HG02840 (cell line): Measurements from ENCODE around the gene UNC79.

Source experiments
- ATAC-seq: cut with Tn5 transposase; IDR thresholded peaks from one replicate; pipeline ENCODE4 v1.9.1; 2021; ENCODE audit warnings: mild to moderate bottlenecking, moderate library complexity, moderate number of reproducible peaks; ENCODE audit not compliant: unreplicated experiment, low FRiP score

UNC79 gene

DNA sequence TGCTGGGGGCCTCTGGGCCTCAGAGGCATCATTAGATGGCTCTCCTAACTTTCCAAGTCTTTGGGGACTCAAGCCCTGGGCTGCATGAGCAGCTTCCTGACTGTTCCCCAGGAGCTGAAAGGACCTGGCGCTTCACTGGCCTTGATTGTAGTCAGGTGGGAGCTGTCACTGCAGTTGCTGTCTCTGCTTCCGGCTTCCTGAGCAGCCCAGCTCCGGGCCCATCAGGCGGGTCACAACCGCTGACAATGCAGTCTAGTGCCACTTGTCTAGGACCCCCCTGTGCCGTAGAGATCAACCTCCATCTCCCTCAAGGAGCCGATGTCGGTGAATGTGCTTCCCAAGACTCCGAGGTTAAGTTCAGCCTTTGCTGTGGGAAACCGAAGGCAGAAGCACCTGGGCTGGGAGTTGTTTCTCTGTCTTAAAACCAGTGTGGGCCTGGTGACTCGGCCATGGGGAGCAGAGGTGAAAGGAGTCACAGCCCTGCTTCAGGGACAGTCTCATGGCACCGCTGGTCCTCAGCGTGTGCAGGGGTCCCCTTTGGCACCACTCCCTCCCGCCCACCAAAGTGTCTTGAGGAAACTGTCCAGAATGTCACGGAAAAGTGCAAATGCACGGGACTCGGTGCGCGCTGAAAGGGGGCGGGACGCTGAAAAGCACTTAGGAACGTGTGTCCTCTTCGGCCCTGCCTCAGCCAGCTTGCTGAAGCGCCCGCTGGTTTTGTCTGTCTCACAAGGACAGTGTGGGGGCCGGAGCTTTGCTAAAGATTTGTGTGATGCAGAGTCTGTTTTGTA, 312.7 kb downstream of the UNC79 start:
- ATAC-seq = no peak

DNA sequence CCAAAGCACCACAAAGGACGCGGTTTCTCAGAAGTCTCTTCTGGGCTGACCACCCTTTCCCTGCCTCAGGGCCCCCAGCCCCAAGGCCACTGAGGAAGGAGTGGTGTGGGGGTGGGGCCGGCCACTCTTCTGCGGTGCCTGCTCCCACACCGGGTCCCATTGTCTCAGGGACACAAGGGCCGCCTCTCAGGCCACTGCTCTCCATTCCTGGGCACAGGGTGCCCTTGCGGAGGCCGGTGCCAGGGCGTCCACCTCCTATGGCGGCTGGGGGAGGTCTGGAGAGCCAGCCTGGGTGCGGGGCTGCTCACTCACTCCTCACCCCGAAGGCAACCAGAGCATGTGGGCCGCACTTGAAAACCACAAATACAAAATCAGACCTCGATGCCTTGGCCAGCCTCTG, 313.4 kb downstream of the UNC79 start:
- ATAC-seq = no peak

DNA sequence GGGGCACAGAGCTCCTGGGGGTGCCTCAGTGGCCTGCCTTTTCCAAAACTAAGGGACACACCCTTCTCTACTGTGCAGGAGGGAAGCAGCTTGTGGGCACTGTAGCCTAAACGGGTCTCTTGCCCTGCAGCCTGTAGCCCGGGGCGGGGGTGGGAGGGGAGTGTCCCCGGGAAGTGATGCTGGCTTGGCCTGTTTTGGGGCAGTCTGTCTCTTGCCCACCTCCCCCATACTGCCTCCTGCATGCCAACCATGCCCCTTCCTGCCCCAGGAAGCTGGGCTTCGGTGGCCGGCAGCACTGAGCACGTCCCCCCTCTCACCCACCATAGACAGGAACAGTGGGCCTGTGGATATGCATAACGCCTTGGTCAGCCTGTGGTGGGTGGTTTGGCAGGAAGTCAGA, 314.1 kb downstream of the UNC79 start:
- no peak for ATAC-seq

DNA sequence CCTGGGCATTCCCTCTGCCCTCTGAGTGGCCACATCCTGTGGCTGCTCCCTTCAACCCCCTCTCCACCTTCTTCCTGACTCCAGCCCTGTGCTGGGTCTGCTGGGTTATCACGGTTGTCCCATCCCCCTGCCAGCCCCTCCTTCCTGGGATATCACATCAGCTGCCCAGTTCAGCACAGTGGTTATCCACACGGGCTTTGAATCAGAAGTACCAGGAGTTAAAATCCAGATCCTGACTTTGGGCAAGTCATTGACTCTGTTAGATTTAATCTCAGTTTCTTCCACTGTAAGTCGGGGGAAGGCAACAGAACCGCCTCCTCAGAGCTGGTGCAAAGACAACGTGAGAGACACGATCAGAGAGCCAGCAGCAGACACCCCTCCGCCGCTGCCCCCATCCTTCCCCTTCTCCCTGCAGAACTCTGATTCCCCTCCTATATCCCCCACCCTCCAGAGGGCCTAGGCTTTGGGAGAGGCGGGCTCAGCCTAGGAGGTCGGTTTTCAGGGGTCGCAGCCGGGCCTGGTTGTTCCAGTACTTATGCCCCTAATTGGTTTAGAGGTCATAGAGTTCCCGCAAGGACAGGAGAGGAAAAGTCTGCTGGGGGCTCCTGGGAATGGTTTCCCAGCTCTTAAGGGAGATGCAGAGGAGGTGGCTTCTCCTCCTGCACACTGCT, 315.0 kb downstream of the UNC79 start:
- ATAC-seq = no peak

DNA sequence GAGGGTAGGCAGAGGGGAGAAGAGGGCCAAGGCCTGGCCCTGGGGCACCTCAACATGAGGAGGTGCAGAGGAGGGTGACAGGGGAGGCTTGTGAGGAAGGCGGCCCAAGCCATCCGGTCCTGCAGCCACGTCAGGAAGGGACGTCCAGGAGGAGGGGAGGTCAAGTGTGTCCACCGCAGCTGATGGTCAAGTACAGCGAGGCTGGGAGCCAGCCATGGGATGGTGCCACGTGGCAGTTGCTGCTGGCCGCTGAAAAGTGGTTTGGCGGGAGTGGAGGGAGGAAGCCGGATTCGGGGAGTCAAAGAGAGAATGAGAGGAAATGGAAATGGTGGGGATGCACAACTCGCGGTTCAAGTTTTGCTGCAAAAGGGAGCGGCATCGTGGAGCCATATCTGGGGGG, 316.4 kb downstream of the UNC79 start:
- no peak for ATAC-seq

DNA sequence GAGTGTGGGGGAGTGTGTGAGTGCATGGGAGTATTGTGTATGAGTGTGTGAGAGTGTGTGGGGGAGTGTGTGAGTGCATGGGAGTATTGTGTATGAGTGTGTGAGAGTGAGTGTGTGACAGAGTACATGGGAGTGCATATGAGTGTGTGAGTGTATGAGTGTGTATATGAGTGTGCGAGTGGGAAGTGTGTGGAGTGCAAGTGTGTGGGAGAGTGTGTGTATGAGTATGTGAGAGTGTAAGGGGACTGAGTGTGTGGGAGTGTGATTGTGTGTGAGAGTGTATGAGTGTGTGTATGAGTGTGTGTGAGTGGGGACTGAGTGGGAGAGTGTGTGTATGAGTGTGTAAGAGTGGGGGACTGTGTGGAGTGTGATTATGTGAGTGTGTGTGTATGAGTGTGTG, 316.8 kb downstream of the UNC79 start:
- ATAC-seq = no peak

DNA sequence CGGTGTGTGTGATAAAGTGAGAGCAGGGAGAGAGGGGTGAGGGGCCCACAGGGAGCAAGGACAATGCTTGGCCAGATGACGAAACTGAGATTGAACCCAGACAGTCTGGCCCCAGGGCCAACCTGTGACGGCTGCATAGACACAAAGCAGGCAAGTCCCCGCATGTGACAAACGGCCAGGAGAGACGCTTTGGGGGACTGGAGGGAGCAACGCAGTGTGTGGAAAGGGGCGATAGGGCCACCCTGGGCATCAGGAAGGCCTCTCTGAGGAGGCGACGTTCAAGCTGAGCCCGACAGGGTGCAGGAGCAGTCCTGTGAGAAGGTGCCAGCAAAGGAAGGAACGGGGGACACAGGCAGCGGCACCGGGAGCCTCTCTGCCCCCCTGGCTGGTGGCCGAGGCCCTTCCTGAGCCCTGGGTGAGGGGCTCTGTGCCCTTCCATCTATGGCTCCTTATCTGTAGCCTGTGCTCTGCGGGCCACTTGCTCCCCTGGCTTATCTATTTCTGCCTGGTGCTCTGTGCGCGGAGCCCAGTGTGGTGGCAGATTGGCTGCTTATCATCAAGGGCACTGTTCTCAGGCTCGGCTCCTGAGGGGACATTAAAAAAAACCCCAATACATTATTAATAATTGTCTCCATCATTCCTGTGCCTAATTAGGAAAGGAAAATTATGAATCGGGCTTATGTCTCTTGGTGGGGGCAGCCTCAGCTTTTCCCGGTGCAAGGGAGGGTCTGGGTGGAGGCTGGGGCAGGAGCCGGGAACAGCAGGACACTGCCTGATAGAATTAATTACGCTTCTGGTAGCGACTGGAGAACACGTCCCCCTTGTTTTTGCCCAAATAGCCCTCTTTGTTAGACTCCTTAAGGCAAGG, 317.7 kb downstream of the UNC79 start:
- ATAC-seq = no peak

DNA sequence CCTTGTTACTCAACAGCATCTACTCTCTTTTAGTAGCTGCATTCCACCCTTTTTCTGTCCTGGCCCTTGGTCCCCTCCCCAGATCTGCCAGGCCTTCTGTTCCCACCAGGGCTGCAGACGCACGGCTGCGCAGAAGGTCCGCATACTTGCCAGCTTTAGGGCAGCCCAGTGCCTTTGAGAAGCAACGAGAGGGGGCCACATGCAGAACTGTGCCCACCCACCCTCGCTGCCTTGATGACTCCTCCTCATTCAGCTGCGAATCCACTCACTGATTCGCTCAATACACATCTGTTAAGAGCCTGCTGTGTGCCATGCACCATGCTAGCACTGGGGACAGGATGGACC, 318.3 kb downstream of the UNC79 start:
- ATAC-seq = no peak

DNA sequence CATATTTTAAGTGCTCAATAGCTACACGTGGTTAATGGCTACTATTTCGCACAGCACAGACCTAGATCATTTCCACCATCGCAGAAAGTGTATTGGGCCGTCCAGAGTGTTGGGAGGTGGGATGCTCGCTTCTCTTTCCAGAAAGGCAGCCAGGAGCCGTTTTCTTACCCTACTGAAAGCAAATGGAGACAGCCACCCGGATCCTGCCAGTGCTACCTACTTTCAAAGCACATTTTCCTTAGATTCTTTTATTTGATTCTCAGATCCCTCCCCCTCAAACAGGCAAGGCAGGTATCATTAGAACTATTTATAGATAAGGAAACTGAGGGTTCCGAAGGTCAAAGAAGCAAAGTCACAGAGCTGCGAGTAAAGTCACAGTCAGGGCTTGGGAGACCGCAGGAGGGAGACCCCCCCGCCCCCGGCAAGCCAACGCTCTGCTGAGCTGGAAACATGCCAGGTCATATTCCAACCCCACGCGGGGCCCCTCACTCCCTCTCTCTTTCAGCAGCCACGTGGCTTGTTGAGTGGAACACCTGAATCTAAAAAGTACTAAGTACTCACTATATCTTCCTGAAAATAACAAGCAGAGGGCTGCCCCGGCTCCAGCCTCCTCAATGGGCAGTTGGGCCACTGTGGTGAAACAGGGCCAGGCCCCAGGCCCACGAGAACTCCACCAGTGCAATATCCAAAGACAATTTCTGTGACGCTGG, 321.4 kb downstream of the UNC79 start:
- no peak for ATAC-seq

DNA sequence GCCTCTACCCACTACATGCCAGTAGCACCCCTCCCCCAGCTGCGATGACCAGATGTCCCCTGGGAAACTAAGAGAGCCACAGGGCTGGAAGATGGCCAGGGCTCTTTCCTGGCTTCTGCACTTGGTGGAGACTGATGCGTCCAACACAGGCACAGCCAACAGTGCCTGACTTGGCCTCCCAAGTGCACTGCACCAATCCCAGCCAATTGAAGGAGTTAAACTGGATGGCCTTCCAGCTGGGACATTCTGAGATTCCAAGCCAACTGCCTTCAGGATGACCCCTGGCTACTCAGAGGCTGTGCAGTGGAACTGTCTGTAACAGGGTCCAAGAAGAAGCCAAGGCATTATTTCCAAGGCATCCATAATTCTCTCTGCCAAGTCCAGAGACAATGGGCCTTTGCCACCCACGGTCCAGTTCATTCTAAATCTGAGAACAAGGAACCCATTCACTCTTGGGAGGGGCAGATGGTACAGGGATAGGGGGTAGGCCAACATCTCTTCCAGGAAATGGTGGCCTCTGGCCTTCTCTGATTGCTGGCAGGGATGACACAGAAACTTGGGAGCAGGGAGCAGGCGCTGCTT, 322.3 kb downstream of the UNC79 start:
- no peak for ATAC-seq

DNA sequence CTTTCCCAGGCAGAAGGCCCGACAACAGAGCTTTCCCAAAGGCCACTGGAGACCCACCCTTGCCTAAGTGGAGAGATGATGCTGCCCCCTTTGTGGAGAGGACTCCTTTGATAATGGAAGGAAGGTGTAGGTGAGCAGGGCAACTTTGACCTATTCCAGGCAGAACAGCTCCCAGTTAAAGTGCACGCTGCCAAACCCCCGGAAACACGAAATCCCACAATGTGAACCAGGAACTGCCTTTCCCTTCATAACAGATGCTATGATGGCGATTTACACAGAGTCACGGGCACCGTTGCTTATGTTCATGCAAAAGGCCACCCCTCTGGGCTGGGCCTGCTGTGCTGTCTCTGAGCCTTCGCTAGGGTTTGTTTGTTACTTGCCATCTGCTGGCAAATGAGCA, 322.9 kb downstream of the UNC79 start:
- no peak for ATAC-seq

DNA sequence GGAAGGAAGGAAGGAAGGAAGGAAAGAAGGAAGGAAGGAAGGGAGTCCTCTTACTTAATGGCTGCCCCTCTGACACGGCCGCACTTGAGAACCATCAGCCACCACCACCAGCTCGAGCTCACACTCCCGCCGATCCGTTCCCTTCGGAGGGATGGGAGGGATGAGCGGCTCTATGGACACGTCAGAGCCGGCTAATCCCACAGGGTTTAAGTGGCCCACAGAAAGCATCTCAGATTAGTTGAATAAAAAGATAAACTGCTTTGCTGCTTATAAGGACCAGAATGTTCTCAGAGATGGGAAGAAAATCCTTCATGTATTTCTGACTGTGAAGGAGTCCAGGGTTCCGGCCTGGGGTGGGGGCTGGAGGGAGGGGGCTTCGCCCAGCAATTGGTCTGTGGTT, 326.5 kb downstream of the UNC79 start:
- no peak for ATAC-seq
